ENCODE results near the gene MRFAP1L1.

DNA sequence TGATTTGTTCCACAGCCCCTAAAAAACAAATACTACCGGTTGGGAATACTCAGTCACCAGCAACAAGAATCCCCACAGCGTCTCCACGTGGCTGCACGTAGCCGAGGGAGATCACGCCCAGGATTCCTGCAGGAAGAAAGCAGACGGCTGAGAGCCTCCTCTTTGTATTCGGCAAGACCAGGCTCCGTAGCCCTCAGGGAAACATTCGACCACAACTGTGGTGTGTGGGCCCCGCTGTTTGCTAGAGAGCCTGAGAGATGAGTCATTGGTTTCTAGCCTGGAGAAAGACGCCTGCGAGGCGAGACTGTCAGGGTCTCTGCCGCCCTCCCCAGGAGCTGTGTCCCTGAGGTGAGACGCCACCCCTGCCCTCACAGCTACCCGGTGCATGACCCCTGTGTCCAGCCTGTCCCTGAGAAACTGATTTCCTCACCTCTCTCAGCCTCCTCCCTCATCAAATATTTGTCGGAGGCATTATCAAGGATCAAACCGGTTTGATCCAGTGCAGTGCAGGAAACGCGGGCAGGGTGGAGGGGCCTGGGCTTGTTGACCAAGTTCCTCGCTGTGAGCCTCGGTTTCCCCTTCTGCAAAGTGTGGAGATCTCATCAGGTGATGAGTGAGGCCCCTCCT, 20.7 kb downstream of the MRFAP1L1 start:
- TF ChIP-seq EZH2 (IDR thresholded peaks at IDR 0.05; ENCODE audit: borderline replicate concordance, low read length): no peak
- TF ChIP-seq, protein P1, sequence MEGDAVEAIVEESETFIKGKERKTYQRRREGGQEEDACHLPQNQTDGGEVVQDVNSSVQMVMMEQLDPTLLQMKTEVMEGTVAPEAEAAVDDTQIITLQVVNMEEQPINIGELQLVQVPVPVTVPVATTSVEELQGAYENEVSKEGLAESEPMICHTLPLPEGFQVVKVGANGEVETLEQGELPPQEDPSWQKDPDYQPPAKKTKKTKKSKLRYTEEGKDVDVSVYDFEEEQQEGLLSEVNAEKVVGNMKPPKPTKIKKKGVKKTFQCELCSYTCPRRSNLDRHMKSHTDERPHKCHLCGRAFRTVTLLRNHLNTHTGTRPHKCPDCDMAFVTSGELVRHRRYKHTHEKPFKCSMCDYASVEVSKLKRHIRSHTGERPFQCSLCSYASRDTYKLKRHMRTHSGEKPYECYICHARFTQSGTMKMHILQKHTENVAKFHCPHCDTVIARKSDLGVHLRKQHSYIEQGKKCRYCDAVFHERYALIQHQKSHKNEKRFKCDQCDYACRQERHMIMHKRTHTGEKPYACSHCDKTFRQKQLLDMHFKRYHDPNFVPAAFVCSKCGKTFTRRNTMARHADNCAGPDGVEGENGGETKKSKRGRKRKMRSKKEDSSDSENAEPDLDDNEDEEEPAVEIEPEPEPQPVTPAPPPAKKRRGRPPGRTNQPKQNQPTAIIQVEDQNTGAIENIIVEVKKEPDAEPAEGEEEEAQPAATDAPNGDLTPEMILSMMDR (IDR thresholded peaks at IDR 0.05; ENCODE audit: low read length): no peak

Data from OCI-LY1 (cell line).